ENCODE measurements around the gene ZNF587. TPM values are rescaled to one million over a fixed set of nuclear protein-coding genes. Genes with fewer than 3 reads are reported as not detected.
"Not testable (repeated sequence)": the region's sequence is repeated elsewhere in the genome, so short reads cannot be mapped to it uniquely, and the experiment has no call there.

ZNF587 gene
- total RNA-seq, 2 experiments from 2014 or later = 20.6 to 24.3 TPM

- Mint-ChIP-seq H3K9me3 (peaks cover 18% of the 10 kb centered on the region), H3K4me1 (peaks cover 26% of the 10 kb centered on the region), H3K27ac (peak within 1 kb of the TSS; percentile 94), H3K27me3 (no peaks in the 10 kb centered on the region), H3K36me3 (peaks cover 55% of the 10 kb centered on the region), H3K4me3 (peak within 1 kb of the TSS; percentile 96)
- DNase-seq = peak; percentile 83
These were observed 39.0 kb downstream of the ZNF587 start, which contains the start of gene ZNF814 for GRCh38 chr19:57888560-57889231. Gene ZNF814, minus strand, starts transcription at chr19:57889037. Its CDS starts 235 bp downstream, at chr19:57888802.

- H3K27ac Mint-ChIP-seq, H3K27me3 Mint-ChIP-seq, H3K4me3 Mint-ChIP-seq, DNase-seq: not testable (repeated sequence)
- peaks cover 18% of the 10 kb centered on the region for H3K4me1 Mint-ChIP-seq
- peaks cover 34% of the 10 kb centered on the region for H3K36me3 Mint-ChIP-seq
- peaks cover 11% of the 10 kb centered on the region for H3K9me3 Mint-ChIP-seq
These were observed 41.0 kb downstream of the ZNF587 start for GRCh38 chr19:57890706-57891105.

- peaks cover 1% of the 10 kb centered on the region for H3K9me3 Mint-ChIP-seq
- DNase-seq = no peak
- peaks cover 12% of the 10 kb centered on the region for H3K4me1 Mint-ChIP-seq
- H3K4me3 Mint-ChIP-seq = no peak overlapping the region
- H3K27me3 Mint-ChIP-seq = no peaks in the 10 kb centered on the region
- H3K36me3 Mint-ChIP-seq = peaks cover 13% of the 10 kb centered on the region
- no peak overlapping the region for H3K27ac Mint-ChIP-seq
These were observed 50.7 kb downstream of the ZNF587 start for GRCh38 chr19:57900311-57900710.

GRCh38 chr19:57903618-57904184, 54.0 kb downstream of the ZNF587 start:
- Mint-ChIP-seq H3K27ac (peak overlapping the region; percentile 94), H3K4me3 (no peak overlapping the region), H3K9me3 (peaks cover 4% of the 10 kb centered on the region)

GRCh38 chr19:57905258-57905657, 55.6 kb downstream of the ZNF587 start:
- H3K4me1 Mint-ChIP-seq = peaks cover 17% of the 10 kb centered on the region
- DNase-seq = no peak
- H3K27me3 Mint-ChIP-seq = no peaks in the 10 kb centered on the region
- H3K9me3 Mint-ChIP-seq = peaks cover 4% of the 10 kb centered on the region
- H3K36me3 Mint-ChIP-seq = peaks cover 50% of the 10 kb centered on the region
- no peak overlapping the region for H3K4me3 Mint-ChIP-seq
- peak overlapping the region; percentile 34 for H3K27ac Mint-ChIP-seq

More at GRCh38 chr19:57903618-57904184, 54.0 kb downstream of the ZNF587 start:
- Mint-ChIP-seq H3K36me3 (peaks cover 39% of the 10 kb centered on the region), H3K27me3 (no peaks in the 10 kb centered on the region), H3K4me1 (peaks cover 17% of the 10 kb centered on the region)
- DNase-seq = no peak

DNA sequence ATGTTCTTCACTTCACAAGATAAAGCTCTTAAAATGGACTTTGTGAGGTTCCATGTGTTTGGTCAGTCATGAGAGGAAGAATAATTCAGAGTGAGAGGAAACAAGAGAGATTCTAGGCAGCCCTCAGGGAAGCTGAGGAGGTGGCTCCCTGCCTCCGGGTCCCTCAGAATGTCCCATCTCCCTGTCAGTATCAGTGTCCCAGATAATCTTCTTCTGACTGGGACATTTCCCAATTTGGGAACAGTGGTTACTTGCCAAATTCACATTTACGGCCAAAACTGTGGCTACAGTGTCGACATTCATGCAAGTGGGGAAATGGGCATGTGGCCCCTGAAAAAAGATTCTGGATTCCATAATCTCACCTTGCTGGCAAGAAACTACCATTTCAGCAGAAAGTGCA, 57.7 kb downstream of the ZNF587 start:
- DNase-seq = no peak
- Mint-ChIP-seq H3K36me3 (peaks cover 69% of the 10 kb centered on the region), H3K4me3 (no peak overlapping the region), H3K9me3 (peaks cover 14% of the 10 kb centered on the region), H3K27ac (no peak overlapping the region), H3K27me3 (no peaks in the 10 kb centered on the region), H3K4me1 (peaks cover 21% of the 10 kb centered on the region)

DNA sequence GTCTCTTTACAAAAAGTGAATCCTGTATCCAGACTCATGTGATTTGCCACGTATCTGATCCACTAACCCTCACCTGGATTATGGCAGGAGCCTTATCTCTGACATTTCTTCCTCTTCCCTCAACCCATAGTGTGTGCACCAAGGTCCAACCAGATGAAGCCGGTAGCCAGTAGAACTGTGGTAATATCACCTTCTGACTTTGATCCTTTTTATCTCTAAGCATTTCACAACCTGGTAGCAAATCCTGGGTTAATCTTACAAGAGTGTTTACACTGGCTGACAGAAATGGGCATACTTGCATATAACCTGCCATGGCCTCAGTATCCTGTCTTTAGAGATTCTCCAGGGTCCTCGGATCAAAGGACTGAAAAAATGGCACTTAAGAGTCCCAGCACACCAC, 64.9 kb downstream of the ZNF587 start:
- H3K36me3 Mint-ChIP-seq = peaks cover 83% of the 10 kb centered on the region
- no peaks in the 10 kb centered on the region for H3K27me3 Mint-ChIP-seq
- peak overlapping the region; percentile 90 for H3K4me3 Mint-ChIP-seq
- no peak for DNase-seq
- H3K4me1 Mint-ChIP-seq = peaks cover 31% of the 10 kb centered on the region
- H3K9me3 Mint-ChIP-seq = peaks cover 27% of the 10 kb centered on the region
- no peak overlapping the region for H3K27ac Mint-ChIP-seq

Other genes starting within 250 kb of the ZNF587 start
- gene ZNF530, start 250.0 kb upstream of the ZNF587 start, total RNA-seq = 10 to 100 TPM; 11.0 to 12.2 TPM
- gene ZNF134, start 235.6 kb upstream of the ZNF587 start, total RNA-seq = 10 to 100 TPM; 18.8 to 19.5 TPM
- 1 to 10 TPM; 6.9 to 7.9 TPM for gene ZNF211, start 216.7 kb upstream of the ZNF587 start, total RNA-seq
- under 1 TPM in 1 of 2 experiments, not detected in 1; 0.14 TPM for gene ZSCAN4, start 180.9 kb upstream of the ZNF587 start, total RNA-seq
- gene ZNF551, start 167.9 kb upstream of the ZNF587 start, total RNA-seq = 10 to 100 TPM; 18.2 to 21.4 TPM
- 1 to 10 TPM; 6.3 to 6.7 TPM for gene ZNF154, start 140.7 kb upstream of the ZNF587 start, total RNA-seq
- 10 to 100 TPM in 1 of 2 experiments, 1 to 10 TPM in 1; 8.9 to 10.9 TPM for gene ZNF671, start 122.2 kb upstream of the ZNF587 start, total RNA-seq
- gene ZNF776, start 103.0 kb upstream of the ZNF587 start, total RNA-seq = 10 to 100 TPM; 12.5 to 15.5 TPM
- 10 to 100 TPM; 16.1 to 17.9 TPM for gene ZNF586, start 80.2 kb upstream of the ZNF587 start, total RNA-seq
- gene ZNF552, start 34.9 kb upstream of the ZNF587 start, total RNA-seq = 1 to 10 TPM; 6.6 to 7.7 TPM
- 10 to 100 TPM; 29.3 to 32.6 TPM for gene ZNF587B, start 19.6 kb upstream of the ZNF587 start, total RNA-seq
- 10 to 100 TPM; 40.6 to 45.9 TPM for gene ZNF814, start 39.2 kb downstream of the ZNF587 start, total RNA-seq
- 10 to 100 TPM; 11.9 to 12.9 TPM for gene ZNF417, start 66.7 kb downstream of the ZNF587 start, total RNA-seq
- 1 to 10 TPM; 5.4 to 6.5 TPM for gene ZNF418, start 85.5 kb downstream of the ZNF587 start, total RNA-seq
- gene ZNF256, start 97.8 kb downstream of the ZNF587 start, total RNA-seq = 10 to 100 TPM; 12.9 to 13.8 TPM
- gene C19orf18, start 124.7 kb downstream of the ZNF587 start, total RNA-seq = not detected
- gene ZNF606, start 153.0 kb downstream of the ZNF587 start, total RNA-seq = 1 to 10 TPM; 6.9 to 7.0 TPM
- gene ZSCAN1, start 184.2 kb downstream of the ZNF587 start, total RNA-seq = not detected
- gene ZNF135, start 209.4 kb downstream of the ZNF587 start, total RNA-seq = 1 to 10 TPM; 2.4 to 2.5 TPM
- 10 to 100 TPM; 21.5 to 23.9 TPM for gene ZSCAN18, start 248.4 kb downstream of the ZNF587 start, total RNA-seq